SU-DHL-6 (cell line): ENCODE results near the gene JPH3.

Source experiments
- CTCF ChIP-seq: fragments of 200-600 bp; sonication (generic); IDR thresholded peaks from one replicate; pipeline ENCODE4 v1.5.1; 2017; ENCODE audit warnings: antibody characterized with exemption, mild to moderate bottlenecking, low read length, moderate library complexity; ENCODE audit not compliant: insufficient read depth, poor library complexity, severe bottlenecking
- EZH2phosphoT487 ChIP-seq: fragments of 200-600 bp; sonication (generic), shearing (Covaris generic); conservative IDR thresholded peaks from 2 replicates; pipeline ENCODE4 v1.6.1; 2018; ENCODE audit warnings: mild to moderate bottlenecking, antibody characterized with exemption, low read length, moderate library complexity, mixed read lengths

GRCh38 chr16:87604634-87605111 is 2.4 kb downstream of the JPH3 start:
- TF ChIP-seq CTCF: no peak
- no peak for TF ChIP-seq EZH2phosphoT487
